Measurements from ENCODE around the gene ZBTB22. TPM values are rescaled to one million over a fixed set of nuclear protein-coding genes. Genes with fewer than 3 reads are reported as not detected.
"Not testable (repeated sequence)": the region's sequence is repeated elsewhere in the genome, so short reads cannot be mapped to it uniquely, and the experiment has no call there.

ZBTB22 gene
- total RNA-seq, 2 experiments from 2014 or later: 10.6 to 11.8 TPM

GRCh38 chr6:33294086-33294823 lies 23.3 kb downstream of the ZBTB22 start:
- no peaks in the 10 kb centered on the region for H3K27me3 Mint-ChIP-seq
- H3K9me3 Mint-ChIP-seq (ENCODE audit: low read depth): no peaks in the 10 kb centered on the region
- H3K4me1 Mint-ChIP-seq: peaks cover 34% of the 10 kb centered on the region
- no peak for ATAC-seq
- H3K36me3 Mint-ChIP-seq: peaks cover 15% of the 10 kb centered on the region
- no peak overlapping the region for H3K4me3 Mint-ChIP-seq
- CTCF ChIA-PET: no interaction called here
- H3K27ac Mint-ChIP-seq: no peak overlapping the region
- no peak for DNase-seq

GRCh38 chr6:33292996-33293682 lies 24.4 kb downstream of the ZBTB22 start:
- Mint-ChIP-seq H3K4me3 (no peak overlapping the region), H3K27ac (peak overlapping the region; percentile 5), H3K36me3 (peaks cover 17% of the 10 kb centered on the region), H3K9me3 (ENCODE audit: low read depth) (no peaks in the 10 kb centered on the region), H3K27me3 (no peaks in the 10 kb centered on the region), H3K4me1 (peaks cover 40% of the 10 kb centered on the region)
- CTCF ChIA-PET: no interaction called here
- ATAC-seq (no peak), DNase-seq (no peak)

GRCh38 chr6:33290459-33290858 lies 27.1 kb downstream of the ZBTB22 start:
- H3K4me3 Mint-ChIP-seq: peak overlapping the region; percentile 89
- peaks cover 42% of the 10 kb centered on the region for H3K4me1 Mint-ChIP-seq
- H3K27ac Mint-ChIP-seq: peak overlapping the region; percentile 89
- DNase-seq (no peak), ATAC-seq (no peak)
- no peaks in the 10 kb centered on the region for H3K27me3 Mint-ChIP-seq
- H3K9me3 Mint-ChIP-seq (ENCODE audit: low read depth): no peaks in the 10 kb centered on the region
- CTCF ChIA-PET: interaction anchor here (2.1 to 6.3 kb wide), 3 partner anchors 9 to 54 kb away, joined by 6 to 58 read pairs (median 9); partner anchors contain the start of gene B3GALT4
- H3K36me3 Mint-ChIP-seq: peaks cover 25% of the 10 kb centered on the region

GRCh38 chr6:33289784-33290315 lies 27.7 kb downstream of the ZBTB22 start:
- CTCF ChIA-PET: interaction anchor here (0.8 to 6.3 kb wide), 14 partner anchors 8 to 444 kb away, joined by 3 to 58 read pairs (median 6); partner anchors contain the start of genes B3GALT4, RGL2, RPS18 and TAPBP
- Mint-ChIP-seq H3K27ac (peak overlapping the region; percentile 89), H3K36me3 (peaks cover 26% of the 10 kb centered on the region), H3K27me3 (no peaks in the 10 kb centered on the region), H3K4me3 (peak overlapping the region; percentile 89), H3K9me3 (ENCODE audit: low read depth) (no peaks in the 10 kb centered on the region), H3K4me1 (peaks cover 42% of the 10 kb centered on the region)
- DNase-seq (no peak), ATAC-seq (peak; percentile 9)

GRCh38 chr6:33288921-33289783 lies 28.4 kb downstream of the ZBTB22 start, which contains the start of the genes PFDN6 and WDR46:
TSS of gene PFDN6 (plus strand) at chr6:33289601. CDS start at chr6:33289857, 256 bp downstream.
TSS of gene WDR46 (minus strand) at chr6:33289239. CDS start at chr6:33289170, 69 bp downstream.
- ATAC-seq: peak; percentile 98
- H3K27ac Mint-ChIP-seq: peak within 1 kb of the TSS; percentile 89
- peaks cover 27% of the 10 kb centered on the region for H3K36me3 Mint-ChIP-seq
- peak within 1 kb of the TSS; percentile 89 for H3K4me3 Mint-ChIP-seq
- no peaks in the 10 kb centered on the region for H3K27me3 Mint-ChIP-seq
- peaks cover 42% of the 10 kb centered on the region for H3K4me1 Mint-ChIP-seq
- H3K9me3 Mint-ChIP-seq (ENCODE audit: low read depth): no peaks in the 10 kb centered on the region
- CTCF ChIA-PET: interaction anchor here (0.8 to 6.3 kb wide), 19 partner anchors 8 to 444 kb away, joined by 3 to 58 read pairs (median 4); partner anchors contain the start of genes B3GALT4, RGL2, RPS18 and TAPBP
- DNase-seq: peak; percentile 93

GRCh38 chr6:33288141-33288920 lies 29.2 kb downstream of the ZBTB22 start:
- CTCF ChIA-PET: interaction anchor here (0.8 to 6.3 kb wide), 18 partner anchors 10 to 166 kb away, joined by 3 to 58 read pairs (median 4); partner anchors contain the start of genes B3GALT4, RGL2, RPS18 and TAPBP
- peaks cover 28% of the 10 kb centered on the region for H3K36me3 Mint-ChIP-seq

GRCh38 chr6:33286946-33287914 lies 30.3 kb downstream of the ZBTB22 start:
- no peaks in the 10 kb centered on the region for H3K9me3 Mint-ChIP-seq (ENCODE audit: low read depth)
- H3K27ac Mint-ChIP-seq: no peak overlapping the region

More at GRCh38 chr6:33288141-33288920, 29.2 kb downstream of the ZBTB22 start:
- Mint-ChIP-seq H3K4me1 (peaks cover 42% of the 10 kb centered on the region), H3K27me3 (no peaks in the 10 kb centered on the region), H3K9me3 (ENCODE audit: low read depth) (no peaks in the 10 kb centered on the region), H3K27ac (peak overlapping the region; percentile 89), H3K4me3 (peak overlapping the region; percentile 89)
- DNase-seq (no peak), ATAC-seq (no peak)

GRCh38 chr6:33285214-33285613 lies 32.3 kb downstream of the ZBTB22 start:
- H3K27me3 Mint-ChIP-seq; H3K27ac Mint-ChIP-seq; CTCF ChIA-PET; DNase-seq; H3K9me3 Mint-ChIP-seq (ENCODE audit: low read depth); ATAC-seq; H3K4me3 Mint-ChIP-seq: not testable (repeated sequence)
- Mint-ChIP-seq H3K4me1 (peaks cover 30% of the 10 kb centered on the region), H3K36me3 (peaks cover 19% of the 10 kb centered on the region)

More at GRCh38 chr6:33286946-33287914, 30.3 kb downstream of the ZBTB22 start:
- Mint-ChIP-seq H3K36me3 (peaks cover 26% of the 10 kb centered on the region), H3K27me3 (no peaks in the 10 kb centered on the region), H3K4me3 (peak overlapping the region; percentile 89), H3K4me1 (peaks cover 42% of the 10 kb centered on the region)
- CTCF ChIA-PET: interaction anchor here (0.7 to 6.3 kb wide), 5 partner anchors 10 to 104 kb away, joined by 3 to 58 read pairs (median 7); partner anchors contain the start of gene B3GALT4
- ATAC-seq (no peak), DNase-seq (no peak)

- DNase-seq: no peak
- CTCF ChIA-PET: interaction anchor here (2.5 kb wide), 1 partner anchor 10 kb away, joined by 6 read pairs; the partner anchor contains the start of gene PFDN6
- ATAC-seq: no peak
- Mint-ChIP-seq H3K9me3 (ENCODE audit: low read depth) (no peaks in the 10 kb centered on the region), H3K4me3 (no peak overlapping the region), H3K27me3 (no peaks in the 10 kb centered on the region), H3K36me3 (peaks cover 24% of the 10 kb centered on the region), H3K4me1 (peaks cover 31% of the 10 kb centered on the region), H3K27ac (no peak overlapping the region)
Measured at GRCh38 chr6:33280539-33280938, 37.0 kb downstream of the ZBTB22 start.

GRCh38 chr6:33279971-33280511 lies 37.5 kb downstream of the ZBTB22 start:
- Mint-ChIP-seq H3K36me3 (peaks cover 29% of the 10 kb centered on the region), H3K27ac (no peak overlapping the region)

More at GRCh38 chr6:33279971-33280511, 37.5 kb downstream of the ZBTB22 start:
- H3K9me3 Mint-ChIP-seq (ENCODE audit: low read depth): no peaks in the 10 kb centered on the region
- no peak for ATAC-seq
- H3K27me3 Mint-ChIP-seq: no peaks in the 10 kb centered on the region
- no peak overlapping the region for H3K4me3 Mint-ChIP-seq
- H3K4me1 Mint-ChIP-seq: peaks cover 36% of the 10 kb centered on the region
- CTCF ChIA-PET: interaction anchor here (2.5 to 6.4 kb wide), 2 partner anchors 9 to 10 kb away, joined by 6 to 58 read pairs; partner anchors contain the start of genes PFDN6 and WDR46
- DNase-seq: no peak

Measured in activated CD8-positive, alpha-beta memory T cell treated with anti-CD3 and anti-CD28 coated beads, Interleukin-2, amount 10 ng/mL, durations not matched to agents 7 days and 5 days (primary cell).